ENCODE measurements around the gene JPT1. TPM values are rescaled to one million over a fixed set of nuclear protein-coding genes. Genes with fewer than 3 reads are reported as not detected.

Gene JPT1
- total and polyA plus RNA-seq, 7 donors, result 17.5 to 627 (median 19.1) TPM

DNA sequence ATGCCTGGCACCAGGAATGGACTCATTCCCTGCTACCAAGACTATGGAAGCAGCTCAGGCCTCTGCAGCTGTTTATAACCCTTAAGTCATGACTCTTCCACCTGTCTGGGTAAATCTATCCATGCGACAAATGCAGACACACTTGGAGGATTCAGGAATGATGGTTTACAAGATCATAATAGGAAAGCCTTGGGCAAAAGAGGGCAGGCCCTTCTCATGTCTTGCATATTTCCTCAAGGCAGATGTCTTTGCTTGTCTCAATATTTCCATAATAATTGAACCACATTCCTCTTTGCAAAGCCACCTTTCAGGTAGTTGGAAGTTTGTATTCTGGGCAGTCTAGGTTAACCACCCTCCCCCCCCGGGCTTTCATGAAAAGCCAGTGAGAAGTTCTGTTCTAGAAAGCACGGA, 884 bp upstream of the JPT1 start:
- Histone ChIP-seq H3K27ac (peak overlapping the region in 2 of 4 donors; percentile 64 to 80), H3K9me3 (no peaks in the 10 kb centered on the region), H3K27me3 (no peaks in the 10 kb centered on the region), H3K36me3 (no peaks in the 10 kb centered on the region), H3K4me3 (no peak overlapping the region), H3K4me1 (peaks cover 5 to 19% (median 14%) of the 10 kb centered on the region in 4 donors)
- no peak for TF ChIP-seq POLR2A (IDR thresholded peaks at IDR 0.05)
- no peak for TF ChIP-seq EP300 (IDR thresholded peaks at IDR 0.05)
- TF ChIP-seq, protein P1, sequence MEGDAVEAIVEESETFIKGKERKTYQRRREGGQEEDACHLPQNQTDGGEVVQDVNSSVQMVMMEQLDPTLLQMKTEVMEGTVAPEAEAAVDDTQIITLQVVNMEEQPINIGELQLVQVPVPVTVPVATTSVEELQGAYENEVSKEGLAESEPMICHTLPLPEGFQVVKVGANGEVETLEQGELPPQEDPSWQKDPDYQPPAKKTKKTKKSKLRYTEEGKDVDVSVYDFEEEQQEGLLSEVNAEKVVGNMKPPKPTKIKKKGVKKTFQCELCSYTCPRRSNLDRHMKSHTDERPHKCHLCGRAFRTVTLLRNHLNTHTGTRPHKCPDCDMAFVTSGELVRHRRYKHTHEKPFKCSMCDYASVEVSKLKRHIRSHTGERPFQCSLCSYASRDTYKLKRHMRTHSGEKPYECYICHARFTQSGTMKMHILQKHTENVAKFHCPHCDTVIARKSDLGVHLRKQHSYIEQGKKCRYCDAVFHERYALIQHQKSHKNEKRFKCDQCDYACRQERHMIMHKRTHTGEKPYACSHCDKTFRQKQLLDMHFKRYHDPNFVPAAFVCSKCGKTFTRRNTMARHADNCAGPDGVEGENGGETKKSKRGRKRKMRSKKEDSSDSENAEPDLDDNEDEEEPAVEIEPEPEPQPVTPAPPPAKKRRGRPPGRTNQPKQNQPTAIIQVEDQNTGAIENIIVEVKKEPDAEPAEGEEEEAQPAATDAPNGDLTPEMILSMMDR (IDR thresholded peaks at IDR 0.05), result no peak
- TF ChIP-seq POLR2AphosphoS5 (IDR thresholded peaks at IDR 0.05), result no peak
- intact Hi-C loops (cut with DNase I), result no loop called here
- DNase-seq, result no peak
- WGBS, 2 donors, result 88 to 95% methylated on average over 3 of the region's 3 CpGs

- WGBS, 2 donors, result 0 to 1% methylated on average over 35 of the region's 35 CpGs
- TF ChIP-seq POLR2AphosphoS5 (IDR thresholded peaks at IDR 0.05), result no peak
- no peak for TF ChIP-seq EP300 (IDR thresholded peaks at IDR 0.05)
- no peak for TF ChIP-seq POLR2A (IDR thresholded peaks at IDR 0.05)
- no peaks in the 10 kb centered on the region for H3K27me3 ChIP-seq
- H3K4me3 ChIP-seq, result peak overlapping the region; percentile 60 to 96 (median 80)
- peaks cover 5 to 19% (median 14%) of the 10 kb centered on the region in 4 donors for H3K4me1 ChIP-seq
- intact Hi-C loops (cut with DNase I), result no loop called here
- peak; percentile 69 for DNase-seq
- no peaks in the 10 kb centered on the region for H3K36me3 ChIP-seq
- peak overlapping the region; percentile 64 to 83 (median 80) for H3K27ac ChIP-seq
- H3K9me3 ChIP-seq, result no peaks in the 10 kb centered on the region
Measured at GRCh38 chr17:75153780-75154194, 525 bp downstream of the JPT1 start.

DNA sequence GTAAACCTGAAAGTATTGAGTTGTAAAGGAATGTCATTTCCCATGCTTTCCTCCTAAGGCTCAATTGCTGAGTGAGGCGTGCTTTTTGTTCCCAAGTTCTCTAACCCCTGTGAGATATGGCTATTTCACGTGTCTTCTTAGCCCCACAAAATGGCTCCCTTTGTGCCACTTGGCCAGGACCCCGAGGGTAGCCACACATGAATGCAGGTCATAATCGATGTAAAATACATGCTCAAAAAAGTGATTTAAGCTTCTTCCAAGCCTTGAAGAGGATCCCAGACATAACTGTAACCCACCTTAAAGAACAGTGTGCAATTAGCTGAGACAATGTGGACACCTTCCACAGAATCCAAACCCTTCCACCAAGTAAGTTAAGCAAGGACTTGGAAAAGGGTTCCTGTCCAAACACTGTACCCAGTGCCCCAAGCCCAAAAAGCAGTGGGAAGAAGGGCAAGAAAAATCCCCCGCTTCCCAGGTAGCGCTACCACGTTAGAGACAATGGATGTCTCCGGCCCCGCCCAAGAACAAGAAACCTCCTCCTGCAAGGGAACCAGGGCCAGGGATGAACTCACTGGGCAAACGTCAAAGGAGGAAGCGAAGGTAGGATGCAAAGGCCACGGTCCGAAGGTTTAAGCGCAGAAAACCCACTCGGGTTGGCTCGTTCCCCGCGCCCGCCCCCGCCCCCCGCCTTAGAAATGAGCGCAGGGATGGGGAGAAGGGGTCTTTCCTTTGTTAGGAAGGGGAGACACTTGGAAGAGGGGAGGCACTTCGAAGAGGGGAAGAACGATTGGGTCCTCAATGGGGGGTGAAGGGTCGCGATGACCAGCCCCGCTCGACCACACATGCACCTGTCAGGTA, 1.2 kb downstream of the JPT1 start:
- no peaks in the 10 kb centered on the region for H3K9me3 ChIP-seq
- H3K36me3 ChIP-seq, result peaks cover 0 to 2% (median 0%) of the 10 kb centered on the region in 4 donors
- H3K27me3 ChIP-seq, result no peaks in the 10 kb centered on the region
- DNase-seq, result no peak
- H3K27ac ChIP-seq, result peak overlapping the region in 1 of 4 donors; percentile 64
- intact Hi-C loops (cut with DNase I), result no loop called here
- peaks cover 5 to 19% (median 14%) of the 10 kb centered on the region in 4 donors for H3K4me1 ChIP-seq
- TF ChIP-seq, protein P1 (IDR thresholded peaks at IDR 0.05), result no peak
- TF ChIP-seq POLR2AphosphoS5 (IDR thresholded peaks at IDR 0.05) (no peak), EP300 (IDR thresholded peaks at IDR 0.05) (no peak), POLR2A (IDR thresholded peaks at IDR 0.05) (no peak)
- H3K4me3 ChIP-seq, result peak overlapping the region; percentile 60 to 96 (median 80)
- 6 to 7% methylated on average over 28 of the region's 28 CpGs for WGBS, 2 donors

- no peaks in the 10 kb centered on the region for H3K9me3 ChIP-seq
- peaks cover 5 to 19% (median 14%) of the 10 kb centered on the region in 4 donors for H3K4me1 ChIP-seq
- H3K27ac ChIP-seq, result no peak overlapping the region
- H3K4me3 ChIP-seq, result no peak overlapping the region
- intact Hi-C loops (cut with DNase I), result no loop called here
- H3K36me3 ChIP-seq, result peaks cover 0 to 8% (median 0%) of the 10 kb centered on the region in 4 donors
- DNase-seq, result no peak
- no peaks in the 10 kb centered on the region for H3K27me3 ChIP-seq
- WGBS, 2 donors, result 88 to 90% methylated on average over 6 of the region's 6 CpGs
- TF ChIP-seq EP300 (IDR thresholded peaks at IDR 0.05) (no peak), POLR2A (IDR thresholded peaks at IDR 0.05) (no peak), POLR2AphosphoS5 (IDR thresholded peaks at IDR 0.05) (no peak)
- TF ChIP-seq, protein P1 (IDR thresholded peaks at IDR 0.05), result no peak
Measured at GRCh38 chr17:75152523-75152921, 1.8 kb downstream of the JPT1 start.

- WGBS, 2 donors, result 89 to 92% methylated on average over 6 of the region's 6 CpGs
- H3K36me3 ChIP-seq, result peaks cover 0 to 14% (median 2%) of the 10 kb centered on the region in 4 donors
- intact Hi-C loops (cut with DNase I), result no loop called here
- no peaks in the 10 kb centered on the region for H3K27me3 ChIP-seq
- DNase-seq, result no peak
- H3K9me3 ChIP-seq, result no peaks in the 10 kb centered on the region
- TF ChIP-seq, protein P1 (IDR thresholded peaks at IDR 0.05), result no peak
- TF ChIP-seq EP300 (IDR thresholded peaks at IDR 0.05), result no peak
- H3K4me3 ChIP-seq, result no peak overlapping the region
- no peak overlapping the region for H3K27ac ChIP-seq
- peaks cover 5 to 19% (median 14%) of the 10 kb centered on the region in 4 donors for H3K4me1 ChIP-seq
Measured at GRCh38 chr17:75151930-75152329, 2.4 kb downstream of the JPT1 start.
